ENCODE measurements around the gene LALBA.
"Not testable (repeated sequence)": the region's sequence is repeated elsewhere in the genome, so short reads cannot be mapped to it uniquely, and the experiment has no call there.

LALBA gene

DNA sequence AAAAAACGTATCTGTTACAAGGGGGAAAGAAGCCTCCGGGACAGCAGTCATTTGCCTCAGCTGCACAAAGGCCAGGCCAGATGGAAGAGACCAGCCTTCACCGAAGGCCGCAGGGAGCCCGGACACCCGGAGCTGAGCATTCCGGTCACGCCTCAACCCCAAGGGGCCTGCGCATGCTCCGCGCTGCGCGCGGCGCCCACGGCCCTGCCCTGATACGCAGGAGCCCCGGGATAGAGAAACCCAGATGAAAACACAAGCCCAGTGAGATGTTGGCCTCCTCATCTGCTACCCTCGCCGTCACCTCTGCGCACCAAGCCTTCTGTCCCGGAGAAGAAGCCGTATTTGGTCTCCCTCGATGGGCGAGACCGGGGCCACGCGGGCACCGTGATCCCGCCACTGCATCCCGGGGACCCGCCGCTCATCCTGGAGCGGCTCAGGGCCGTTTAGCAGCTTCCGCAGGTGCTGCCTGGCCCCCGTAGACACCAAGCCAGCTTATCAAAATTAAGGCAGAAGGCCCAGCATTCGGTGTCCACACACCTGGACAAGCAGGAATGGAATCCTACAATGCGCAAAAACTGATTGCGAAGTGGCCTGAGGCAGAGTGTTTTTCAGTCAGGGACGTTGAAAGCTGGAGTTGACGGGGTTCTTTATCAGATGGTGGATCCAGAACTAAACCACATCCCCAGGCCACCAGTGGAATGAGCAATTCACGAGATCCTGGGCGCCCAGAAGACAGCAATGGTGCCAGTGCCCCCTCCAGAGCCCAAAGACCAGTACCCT lies 41.8 kb downstream of the LALBA start:
- no peak for DNase-seq (ENCODE audit: low read depth in 3 of 3)

DNA sequence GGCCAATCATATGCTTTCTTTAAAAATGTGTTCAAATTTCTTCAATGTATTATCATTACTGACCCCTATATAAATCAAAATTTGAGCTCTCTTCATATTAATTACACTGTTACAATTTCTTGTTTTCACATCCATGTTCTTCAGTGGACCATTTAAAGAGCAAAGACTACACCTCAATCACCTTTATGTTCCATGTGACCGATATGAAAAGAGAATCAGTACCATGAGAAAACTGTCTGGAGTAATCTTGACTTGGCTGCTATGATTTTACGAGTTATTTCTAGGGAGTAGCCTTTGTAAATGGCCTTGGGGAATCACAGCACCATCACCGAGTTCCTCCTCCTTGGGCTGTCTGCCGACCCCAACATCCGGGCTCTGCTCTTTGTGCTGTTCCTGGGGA lies 44.5 kb downstream of the LALBA start, which contains the start of gene OR8S1:
Gene OR8S1 (plus strand): TSS at position 301 of the 400 bp plus-strand sequence. CDS start 0 bp downstream, at position 301.
- DNase-seq (ENCODE audit: low read depth in 3 of 3), result no peak

DNA sequence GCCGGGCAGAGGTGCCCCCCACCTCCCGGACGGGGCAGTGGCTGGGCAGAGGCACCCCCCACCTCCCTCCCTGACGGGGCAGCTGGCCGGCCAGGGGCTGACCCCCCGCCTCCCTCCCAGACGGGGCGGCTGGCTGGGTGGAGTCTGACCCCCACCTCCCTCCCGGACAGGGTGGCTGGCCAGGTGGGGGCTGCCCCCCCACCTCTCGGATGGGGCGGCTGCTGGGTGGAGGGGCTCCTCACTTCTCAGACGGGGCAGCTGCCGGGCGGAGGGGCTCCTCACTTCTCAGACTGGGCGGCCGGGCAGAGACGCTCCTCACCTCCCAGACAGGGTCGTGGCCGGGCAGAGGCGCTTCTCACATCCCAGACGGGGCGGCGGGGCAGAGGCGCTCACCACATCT lies 49.5 kb downstream of the LALBA start:
- DNase-seq (ENCODE audit: low read depth in 3 of 3), result not testable (repeated sequence)
